HTR-8/SVneo (cell line): ENCODE measurements around the gene CCHCR1.
"Not testable (repeated sequence)": the region's sequence is repeated elsewhere in the genome, so short reads cannot be mapped to it uniquely, and the experiment has no call there.

Experiments
- DNase-seq: peaks from one replicate; pipeline ENCODE4 v3.0.0; 2011; ENCODE audit warnings: low spot score, mixed read lengths; ENCODE audit not compliant: insufficient read length
- FAIRE-seq: peaks from 2 replicates; lab custom pipeline; 2011; peaks lifted over from hg19 to GRCh38; lab: Jason Lieb, UNC

CCHCR1 gene

GRCh38 chr6:31157513-31158139 lies at the start of gene CCHCR1:
Gene CCHCR1 (minus strand): TSS chr6:31157802. CDS start chr6:31157600, 202 bp downstream.
- FAIRE-seq (no peak), DNase-seq (no peak)

- FAIRE-seq: no peak
- DNase-seq: no peak
Measured at GRCh38 chr6:31205638-31206037, 48.0 kb upstream of the CCHCR1 start.

- DNase-seq (no peak), FAIRE-seq (no peak)
Measured at GRCh38 chr6:31204751-31205145, 47.1 kb upstream of the CCHCR1 start.

DNA sequence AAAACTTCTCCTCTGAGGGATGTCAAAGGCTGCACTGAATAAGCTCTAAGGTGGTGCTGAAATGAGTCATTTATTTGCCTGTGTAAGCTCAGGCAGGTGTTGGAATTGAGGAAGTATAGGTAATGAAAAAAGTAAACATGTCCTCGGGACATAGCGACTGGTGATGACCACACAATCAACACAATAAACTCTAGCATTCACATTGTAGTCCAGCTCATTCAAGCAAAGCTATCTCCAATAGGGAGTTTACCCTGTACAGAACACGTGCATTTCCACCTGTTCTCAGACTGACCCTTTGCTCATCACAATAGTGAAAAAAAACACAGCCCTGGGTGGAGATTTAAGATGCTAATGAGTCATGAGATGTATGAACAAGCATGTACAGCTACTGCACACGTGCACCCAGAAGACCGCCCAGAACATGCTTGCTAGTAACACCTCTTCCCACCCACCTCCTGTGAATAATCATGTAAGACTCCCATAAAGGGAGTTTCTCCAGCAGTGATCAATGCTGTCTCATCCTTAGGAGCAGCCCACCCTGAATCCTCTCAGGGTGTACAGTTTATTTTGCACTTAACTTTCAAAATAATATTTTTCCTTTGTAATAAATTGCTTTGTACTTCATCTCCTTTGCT lies 45.9 kb upstream of the CCHCR1 start:
- no peak for FAIRE-seq
- no peak for DNase-seq

DNA sequence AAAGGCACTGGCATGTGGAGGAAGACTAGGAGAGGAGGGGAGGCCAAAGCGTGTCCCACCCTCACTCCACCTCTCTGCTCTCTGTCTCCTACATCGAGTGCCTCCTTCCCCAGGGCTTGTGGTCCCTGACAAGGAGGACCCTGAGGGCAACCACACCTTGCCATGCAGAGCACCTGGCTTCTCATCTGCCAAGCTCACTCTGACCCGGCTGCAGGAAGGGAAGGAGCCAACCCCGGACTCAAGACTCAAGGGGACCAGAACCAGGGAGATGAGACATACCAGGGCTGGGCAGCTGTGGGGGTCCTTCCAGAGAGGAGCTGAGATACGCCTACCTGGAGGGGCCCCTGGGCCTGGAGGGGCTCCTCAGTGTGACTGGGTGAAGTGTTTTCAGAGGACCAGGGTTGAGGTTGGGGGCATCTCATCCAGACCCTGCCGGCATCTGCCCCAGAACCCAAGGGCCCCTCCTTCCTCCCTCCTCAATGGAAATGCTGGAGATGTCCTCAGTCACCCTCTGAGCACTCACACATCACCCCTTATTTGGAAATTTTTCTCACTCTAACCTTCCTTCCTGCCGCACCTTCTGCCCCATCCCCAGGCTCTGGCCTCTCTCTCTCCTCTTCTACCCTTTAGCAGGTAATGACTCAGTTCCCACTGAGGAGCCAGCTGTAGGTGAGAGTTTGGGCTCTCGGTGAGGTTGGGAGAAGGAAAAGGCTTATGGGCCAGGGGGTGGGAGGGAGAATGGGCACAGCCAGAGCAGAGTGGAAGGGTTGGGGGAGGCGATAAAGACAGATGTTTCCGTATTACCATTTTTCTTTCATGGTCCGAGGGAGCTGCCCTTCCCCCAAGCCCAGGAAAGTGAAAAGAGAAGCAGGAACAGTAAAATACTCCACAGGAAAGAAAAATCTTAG lies 44.9 kb upstream of the CCHCR1 start:
- FAIRE-seq (no peak), DNase-seq (no peak)

GRCh38 chr6:31199105-31199452 lies 41.5 kb upstream of the CCHCR1 start:
- DNase-seq, FAIRE-seq: not testable (repeated sequence)

DNA sequence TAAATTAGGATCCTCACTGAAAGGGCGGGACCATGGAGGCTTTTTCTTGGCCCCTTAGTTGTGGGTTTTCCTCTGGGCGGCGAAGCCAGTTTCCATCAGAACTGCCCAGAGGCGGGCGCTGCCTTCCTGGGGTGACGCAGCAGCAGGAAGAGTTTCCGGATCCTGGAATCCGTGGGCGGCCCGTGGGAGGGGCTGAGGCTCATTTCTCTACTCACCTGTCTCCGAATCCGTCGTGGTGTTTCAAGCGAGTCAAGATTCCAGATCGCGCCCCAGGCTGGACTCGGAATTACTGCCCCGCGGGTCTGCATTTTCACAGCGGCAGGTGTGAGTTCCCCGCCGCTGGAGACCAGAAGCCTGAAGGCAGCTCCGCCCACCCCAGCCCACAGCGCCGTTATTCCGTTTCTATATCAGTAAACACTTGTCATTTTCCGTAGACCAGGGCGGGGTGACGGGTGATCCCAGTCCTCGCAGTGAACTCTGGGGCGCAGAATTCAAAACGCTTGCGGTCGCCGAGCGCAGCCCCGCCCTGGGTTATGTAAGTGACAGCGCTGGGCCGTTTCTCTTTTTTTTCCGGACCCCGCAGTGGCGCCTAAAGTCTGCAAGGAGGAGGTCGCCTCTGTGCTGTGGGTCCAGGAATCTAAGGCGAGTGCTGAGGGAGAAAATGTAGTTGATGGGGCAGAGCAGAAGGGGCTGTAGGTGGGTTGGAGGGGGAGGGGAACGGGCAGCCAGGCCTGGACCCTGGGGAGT lies 40.1 kb upstream of the CCHCR1 start:
- FAIRE-seq (peak; percentile 65), DNase-seq (peak; percentile 78)

GRCh38 chr6:31196251-31197022 lies 38.8 kb upstream of the CCHCR1 start:
- FAIRE-seq, DNase-seq: not testable (repeated sequence)

DNA sequence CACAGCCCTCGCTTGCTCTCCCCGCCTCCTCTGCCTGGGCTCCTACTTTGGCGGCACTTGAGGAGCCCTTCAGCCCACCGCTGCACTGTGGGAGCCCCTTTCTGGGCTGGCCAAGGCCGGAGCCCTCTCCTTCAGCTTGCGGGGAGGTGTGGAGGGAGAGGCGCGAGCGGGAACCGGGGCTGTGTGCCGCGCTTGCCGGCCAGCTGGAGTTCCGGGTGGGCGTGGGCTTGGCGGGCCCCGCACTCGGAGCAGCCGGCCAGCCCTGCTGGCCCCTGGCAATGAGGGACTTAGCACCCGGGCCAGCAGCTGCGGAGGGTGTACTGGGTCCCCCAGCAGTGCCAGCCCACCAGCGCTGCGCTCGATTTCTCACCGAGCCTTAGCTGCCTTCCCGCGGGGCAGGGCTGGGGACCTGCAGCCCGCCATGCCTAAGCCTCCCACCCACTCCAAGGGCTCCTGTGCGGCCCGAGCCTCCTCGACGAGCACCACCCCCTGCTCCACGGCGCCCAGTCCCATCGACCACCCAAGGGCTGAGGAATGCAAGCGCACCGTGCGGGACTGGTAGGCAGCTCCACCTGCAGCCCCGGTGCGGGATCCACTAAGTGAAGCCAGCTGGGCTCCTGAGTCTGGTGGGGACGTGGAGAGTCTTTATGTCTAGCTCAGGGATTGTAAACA lies 37.8 kb upstream of the CCHCR1 start:
- DNase-seq, FAIRE-seq: not testable (repeated sequence)

DNA sequence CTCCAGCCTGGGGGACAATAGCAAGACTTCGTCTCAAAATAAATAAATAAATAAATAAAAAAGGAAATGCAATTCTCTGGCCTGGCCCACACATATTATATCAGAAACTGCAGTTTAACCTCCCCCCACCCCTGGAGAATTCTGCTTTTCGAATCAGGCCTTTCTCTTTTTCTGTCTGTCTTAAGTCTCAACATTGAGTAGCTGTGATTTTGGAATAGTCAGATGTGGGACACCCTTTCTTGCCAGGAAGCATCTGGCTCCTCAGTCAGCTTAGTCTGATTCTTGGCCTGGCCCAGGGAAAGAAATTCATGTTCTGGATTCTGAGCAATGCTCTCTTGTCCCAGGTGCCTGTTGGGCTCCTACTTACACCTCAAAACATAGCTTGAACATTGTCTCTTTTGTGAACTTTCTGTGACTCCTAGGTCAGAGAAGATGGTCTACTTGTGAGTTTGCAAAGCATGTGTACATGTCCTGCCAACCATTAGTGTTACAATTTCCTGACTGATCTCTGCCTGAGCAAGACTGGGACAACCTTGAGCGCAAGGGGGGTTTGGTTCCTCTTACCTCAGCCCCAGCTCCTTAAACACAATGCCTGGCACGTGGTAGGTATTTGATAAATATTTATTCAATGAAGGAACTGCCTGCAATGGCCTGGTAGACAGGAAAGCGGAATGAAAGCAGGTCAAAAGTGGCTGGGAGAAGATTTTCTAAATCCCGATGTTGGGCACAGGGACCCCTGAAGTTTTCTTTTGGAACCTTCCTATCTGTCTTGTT lies 36.6 kb upstream of the CCHCR1 start:
- FAIRE-seq: no peak

DNA sequence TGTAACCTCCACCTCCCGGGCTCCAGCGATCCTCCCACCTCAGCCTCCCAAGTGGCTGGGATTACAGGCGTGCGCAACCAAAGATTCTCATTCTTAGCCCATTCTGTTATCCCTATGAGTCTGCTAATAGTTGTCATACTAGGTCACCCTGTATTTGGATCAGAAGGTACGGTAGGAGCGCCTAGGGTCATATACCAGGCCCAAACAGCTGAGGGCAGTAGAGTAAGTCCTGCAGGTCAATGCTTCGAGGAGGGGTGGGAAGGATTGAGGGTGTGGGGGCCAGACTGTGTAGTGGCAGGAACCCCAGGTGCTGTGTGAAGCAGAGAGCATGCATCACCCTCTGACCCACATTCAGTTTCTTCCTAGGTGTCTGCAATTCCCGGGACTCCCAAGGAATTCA lies 35.6 kb upstream of the CCHCR1 start:
- no peak for DNase-seq
- no peak for FAIRE-seq

More for the DNA sequence above, 36.6 kb upstream of the CCHCR1 start:
- no peak for DNase-seq

- DNase-seq: peak; percentile 69
- FAIRE-seq: not testable (repeated sequence)
Measured at GRCh38 chr6:31192431-31193105, 35.0 kb upstream of the CCHCR1 start.

DNA sequence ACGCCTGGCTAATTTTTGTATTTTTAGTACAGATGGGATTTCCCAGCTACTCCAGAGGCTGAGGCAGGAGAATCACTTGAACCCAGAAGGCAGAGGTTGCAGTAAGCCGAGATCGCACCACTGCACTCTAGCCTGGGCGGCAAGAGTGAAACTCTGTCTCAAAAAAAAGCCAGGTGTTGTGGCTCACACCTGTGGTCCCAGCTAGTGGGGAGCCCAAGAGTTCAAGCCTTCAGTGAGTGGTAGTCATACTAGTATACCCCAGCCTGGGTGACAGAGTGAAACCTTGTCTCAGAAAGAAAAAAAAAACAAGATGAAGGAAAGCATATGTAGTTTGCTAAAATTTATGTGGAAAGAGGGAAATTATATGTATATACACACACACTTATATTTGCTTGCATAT lies 32.9 kb upstream of the CCHCR1 start:
- FAIRE-seq: no peak

DNA sequence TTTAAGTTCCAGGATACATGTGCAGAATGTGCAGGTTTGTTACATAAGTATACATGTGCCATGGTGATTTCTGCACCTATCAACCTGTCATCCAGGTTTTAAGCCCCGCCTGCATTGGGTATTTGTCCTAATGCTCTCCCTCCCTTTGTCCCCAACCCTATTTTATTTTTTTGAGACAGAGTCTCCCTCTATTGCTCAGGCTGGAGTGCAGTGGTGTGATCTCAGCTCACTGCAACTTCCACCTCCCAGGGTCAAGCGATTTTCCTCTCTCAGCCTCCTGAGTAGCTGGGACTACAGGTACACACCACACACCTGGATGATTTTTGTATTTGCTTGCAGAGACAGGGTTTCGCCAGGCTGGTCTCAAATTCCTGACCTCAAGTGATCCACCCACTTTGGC lies 31.6 kb upstream of the CCHCR1 start:
- FAIRE-seq: not testable (repeated sequence)

More for the DNA sequence above, 32.9 kb upstream of the CCHCR1 start:
- no peak for DNase-seq

GRCh38 chr6:31187780-31188194 lies 30.2 kb upstream of the CCHCR1 start:
- no peak for FAIRE-seq
- DNase-seq: no peak

More for the DNA sequence above, 31.6 kb upstream of the CCHCR1 start:
- DNase-seq: not testable (repeated sequence)

DNA sequence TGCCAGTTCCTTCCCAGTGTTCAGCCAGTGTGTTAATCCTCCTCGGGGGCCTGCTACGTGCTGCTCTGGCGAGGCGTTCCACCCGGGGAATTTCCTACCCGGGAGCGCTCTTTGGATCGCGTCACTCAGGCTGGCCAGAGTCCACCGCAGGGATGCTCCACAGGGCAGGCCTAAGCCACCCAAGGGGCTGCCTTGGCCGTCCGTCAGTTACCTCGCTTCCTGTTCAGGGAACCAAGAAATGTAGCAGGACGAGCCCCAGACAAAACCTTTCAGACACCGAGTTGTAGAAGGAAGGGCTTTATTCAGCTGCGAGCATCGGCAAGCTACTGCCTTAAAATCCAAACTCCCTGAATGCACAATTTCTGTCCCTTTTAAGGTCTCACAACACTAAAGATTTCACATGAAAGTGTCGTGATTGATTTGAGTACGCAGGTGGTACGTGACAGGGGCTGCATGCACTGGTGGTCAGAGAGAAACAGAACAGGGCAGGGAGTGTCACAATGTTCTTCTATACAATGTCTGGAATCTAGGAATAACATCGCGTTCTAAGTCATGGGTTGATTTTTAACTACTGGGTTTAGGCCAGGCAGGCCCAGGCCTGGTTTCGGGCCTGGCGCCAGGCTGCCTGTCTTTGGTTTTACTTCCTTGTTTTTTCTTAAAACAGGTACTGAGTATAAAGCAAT lies 28.6 kb upstream of the CCHCR1 start:
- FAIRE-seq (no peak), DNase-seq (no peak)

GRCh38 chr6:31185695-31186051 lies 28.1 kb upstream of the CCHCR1 start:
- FAIRE-seq: not testable (repeated sequence)

More at GRCh38 chr6:31185695-31186051, 28.1 kb upstream of the CCHCR1 start:
- not testable (repeated sequence) for DNase-seq
